Measurements from ENCODE around the gene NUP98.

- TF ChIP-seq POLR2A (IDR thresholded peaks at IDR 0.05; ENCODE audit: low read length) (no peak), EP300 (IDR thresholded peaks at IDR 0.05) (no peak), RAD21 (conservative IDR thresholded peaks at IDR 0.05 in 1 of 2, IDR thresholded peaks at IDR 0.05 in 1 of 2) (no peak), RFX5 (IDR thresholded peaks at IDR 0.05) (no peak), BHLHE40 (IDR thresholded peaks at IDR 0.05; ENCODE audit: low read depth, low read length) (no peak), CTCF (IDR thresholded peaks at IDR 0.05) (no peak), JUN (IDR thresholded peaks at IDR 0.05) (no peak), MAFK (IDR thresholded peaks at IDR 0.05; ENCODE audit: partially characterized antibody) (no peak), TP53 (CRISPR knock-in tag; IDR thresholded peaks at IDR 0.05) (no peak), EHMT2 (IDR thresholded peaks at IDR 0.05; ENCODE audit: low read depth) (no peak)
Measured at GRCh38 chr11:3815845-3816244, 18.5 kb upstream of the NUP98 start.

All from A549 (cell line).